ENCODE measurements around the gene INTS4.
"Not testable (repeated sequence)": the region's sequence is repeated elsewhere in the genome, so short reads cannot be mapped to it uniquely, and the experiment has no call there.

INTS4 gene

GRCh38 chr11:77879218-77879617, 115.2 kb downstream of the INTS4 start:
- no peak for DNase-seq (ENCODE audit: low read depth)

- DNase-seq (ENCODE audit: low read depth), result peak; percentile 71
Measured at GRCh38 chr11:77878247-77878646, 116.2 kb downstream of the INTS4 start.

GRCh38 chr11:77876045-77876444, 118.4 kb downstream of the INTS4 start:
- no peak for DNase-seq (ENCODE audit: low read depth)

- DNase-seq (ENCODE audit: low read depth), result no peak
Measured at GRCh38 chr11:77874206-77874605, 120.3 kb downstream of the INTS4 start.

- DNase-seq (ENCODE audit: low read depth), result no peak
Measured at GRCh38 chr11:77873345-77873744, 121.1 kb downstream of the INTS4 start.

- DNase-seq (ENCODE audit: low read depth), result no peak
Measured at GRCh38 chr11:77871855-77872254, 122.6 kb downstream of the INTS4 start.

- no peak for DNase-seq (ENCODE audit: low read depth)
Measured at GRCh38 chr11:77868744-77869143, 125.7 kb downstream of the INTS4 start.

- DNase-seq (ENCODE audit: low read depth), result no peak
Measured at GRCh38 chr11:77866336-77866735, 128.1 kb downstream of the INTS4 start.

- no peak for DNase-seq (ENCODE audit: low read depth)
Measured at GRCh38 chr11:77865805-77866204, 128.7 kb downstream of the INTS4 start.

GRCh38 chr11:77861444-77861843, 133.0 kb downstream of the INTS4 start:
- DNase-seq (ENCODE audit: low read depth), result not testable (repeated sequence)

GRCh38 chr11:77857906-77858457, 136.5 kb downstream of the INTS4 start:
- not testable (repeated sequence) for DNase-seq (ENCODE audit: low read depth)

GRCh38 chr11:77854838-77855237, 139.6 kb downstream of the INTS4 start:
- DNase-seq (ENCODE audit: low read depth), result no peak

GRCh38 chr11:77851503-77851902, 143.0 kb downstream of the INTS4 start:
- no peak for DNase-seq (ENCODE audit: low read depth)

- not testable (repeated sequence) for DNase-seq (ENCODE audit: low read depth)
Measured at GRCh38 chr11:77843700-77844099, 150.8 kb downstream of the INTS4 start.

GRCh38 chr11:77842441-77843121, 151.9 kb downstream of the INTS4 start:
- no peak for DNase-seq (ENCODE audit: low read depth)

- DNase-seq (ENCODE audit: low read depth), result no peak
Measured at GRCh38 chr11:77833302-77833701, 161.2 kb downstream of the INTS4 start.

GRCh38 chr11:77828926-77829325, 165.5 kb downstream of the INTS4 start:
- no peak for DNase-seq (ENCODE audit: low read depth)
